Spleen (tissue), 11 donors: Measurements from ENCODE around the gene TRPM2. TPM values are rescaled to one million over a fixed set of nuclear protein-coding genes. Genes with fewer than 3 reads are reported as not detected.

Experiments used
- DNase-seq: peaks from one replicate; pipeline ENCODE4 v3.0.0-alpha.2; 2020
- H3K27ac ChIP-seq, 8 donors: fragments of 200-600 bp; sonication (generic) in 7 of 8; 1 replicate in 4 of 8; 2 replicates in 4 of 8; pipeline versions ENCODE4 v1.5.0 to v1.8.0; 2016 to 2021; ENCODE audit warnings: inconsistent platforms in 4 of 8, mild to moderate bottlenecking in 4 of 8, moderate library complexity in 1 of 8
- H3K27me3 ChIP-seq, 7 donors: fragments of 200-600 bp; sonication (generic) in 6 of 7; replicated peaks in 1 of 7; 1 replicate in 4 of 7; 2 replicates in 3 of 7; pipeline versions ENCODE4 v1.5.0 to v1.8.0; 2016 to 2021; ENCODE audit warnings: inconsistent platforms in 3 of 7, mild to moderate bottlenecking in 1 of 7
- H3K36me3 ChIP-seq, 6 donors: fragments of 200-600 bp; sonication (generic) in 5 of 6; 1 replicate in 4 of 6; 2 replicates in 2 of 6; pipeline versions ENCODE4 v1.5.0 to v1.8.0; 2016 to 2021; ENCODE audit warnings: inconsistent platforms in 2 of 6
- H3K4me1 ChIP-seq, 6 donors: fragments of 200-600 bp; sonication (generic) in 5 of 6; 1 replicate in 3 of 6; 2 replicates in 3 of 6; pipeline versions ENCODE4 v1.5.0 to v1.8.0; 2016 to 2021; ENCODE audit warnings: inconsistent platforms in 3 of 6
- H3K4me3 ChIP-seq, 8 donors: fragments of 200-600 bp; sonication (generic) in 7 of 8; 1 replicate in 4 of 8; 2 replicates in 4 of 8; pipeline versions ENCODE4 v1.5.0 to v1.8.0; 2016 to 2021; ENCODE audit warnings: inconsistent platforms in 4 of 8, mild to moderate bottlenecking in 4 of 8, moderate library complexity in 2 of 8
- H3K9me3 ChIP-seq, 8 donors: fragments of 200-600 bp; sonication (generic) in 7 of 8; 1 replicate in 4 of 8; 2 replicates in 4 of 8; pipeline versions ENCODE4 v1.5.0 to v1.8.0; 2016 to 2021; ENCODE audit warnings: inconsistent platforms in 4 of 8
- CTCF ChIP-seq, 11 experiments: fragments of 200-600 bp in 7 of 11; fragments of 450-650 bp in 4 of 11; sonication (generic) in 4 of 11; IDR thresholded peaks in 8 of 11; conservative IDR thresholded peaks in 3 of 11; 1 replicate in 7 of 11; 2 replicates in 4 of 11; pipeline versions ENCODE4 v1.4.0 to v1.8.0; 2016 to 2021; ENCODE audit warnings: antibody characterized with exemption in 11 of 11, inconsistent platforms in 4 of 11, mild to moderate bottlenecking in 1 of 11
- POLR2A ChIP-seq, 3 donors: fragments of 450-650 bp; IDR thresholded peaks; one replicate each; pipeline ENCODE4 v1.5.1; 2017; ENCODE audit warnings: antibody characterized with exemption in 3 of 3, mild to moderate bottlenecking in 1 of 3
- POLR2AphosphoS5 ChIP-seq, 3 donors: sonication (generic); formaldehyde crosslinking; IDR thresholded peaks; one replicate each; pipeline ENCODE4 v1.5.1; 2017; ENCODE audit warnings: antibody characterized with exemption in 3 of 3
- WGBS, 5 donors: extraction: QIAGEN DNeasy Blood & Tissue Kit in 3 of 5; methylation state at CpG; one replicate each; pipeline versions ENCODE4 v1.1.5 to v1.1.7; 2013 to 2018; 5-methylcytosine and 5-hydroxymethylcytosine counted together
- intact Hi-C: fragments of 100-400 bp; cut with DNase I; formaldehyde crosslinking; loops from one replicate; pipeline ENCODE4 v1.15.0; 2023; ENCODE audit warnings: low total_unique reads
- polyA plus RNA-seq, 3 donors: library from polyadenylated mRNA; stranded (reverse); fragments of 200-250 nt; gene quantifications; one replicate each; pipeline ENCODE4 v1.2.1, GENCODE V29; 2013
- total RNA-seq, 7 donors: library from RNA; depleted of rRNA in 3 of 7; stranded (reverse); fragments of >200 nt in 3 of 7; fragmentation: NEBNext Ultra II Directional in 4 of 7; extraction: Animal tissue kit (Norgen Biotek cat#: 25700) in 4 of 7; gene quantifications; one replicate each; pipeline versions ENCODE4 v1.1.0 to v1.2.1, GENCODE V29; 2016 to 2021
- donor health status: healthy with polysubstance abuse.
- donor health status: DM: no; HTN: no; CAD: no; lungs with moderate emphysema.
- donor health status: DM: no; HTN: no; CAD: no.
- donor health status: Bipolar disorder and iron deficiency.
- donor health status: healthy.
- donor health status: DM: no; HTN: no; CAD: no.
- donor health status: DM: yes; HTN: yes; CAD: no.

Gene TRPM2
- total and polyA plus RNA-seq, 10 donors: 10.4 to 44.1 (median 23.3) TPM

- no peak overlapping the region for H3K27ac ChIP-seq
These were observed 84.4 kb downstream of the TRPM2 start for GRCh38 chr21:44437696-44438431.

GRCh38 chr21:44438531-44439210 lies 85.2 kb downstream of the TRPM2 start:
- no peak overlapping the region for H3K4me3 ChIP-seq

More at GRCh38 chr21:44437696-44438431, 84.4 kb downstream of the TRPM2 start:
- no peak for TF ChIP-seq CTCF (IDR thresholded peaks at IDR 0.05 in 8 of 11, conservative IDR thresholded peaks at IDR 0.05 in 3 of 11)
- no peak for TF ChIP-seq POLR2A (IDR thresholded peaks at IDR 0.05)
- no peak for TF ChIP-seq POLR2AphosphoS5 (IDR thresholded peaks at IDR 0.05)
- H3K4me3 ChIP-seq: no peak overlapping the region
- H3K4me1 ChIP-seq: peaks cover 0 to 8% (median 5%) of the 10 kb centered on the region in 6 donors
- peak; percentile 52 for DNase-seq
- WGBS, 5 donors: 81 to 92% (median 91%) methylated on average over 5 to 19 of the region's 19 CpGs
- intact Hi-C loops: loop anchor here (10.0 kb wide), 1 partner anchor 103 kb away; the partner anchor contains the start of gene CFAP410
- H3K27me3 ChIP-seq: peaks cover 0 to 4% (median 0%) of the 10 kb centered on the region in 7 donors
- H3K36me3 ChIP-seq: peaks cover 0 to 100% (median 57%) of the 10 kb centered on the region in 6 donors
- no peaks in the 10 kb centered on the region for H3K9me3 ChIP-seq

GRCh38 chr21:44439211-44439600 lies 85.8 kb downstream of the TRPM2 start:
- H3K36me3 ChIP-seq: peaks cover 0 to 98% (median 57%) of the 10 kb centered on the region in 6 donors
- 76 to 87% (median 84%) methylated on average over 11 of the region's 11 CpGs for WGBS, 5 donors
- TF ChIP-seq POLR2AphosphoS5 (IDR thresholded peaks at IDR 0.05) (no peak), CTCF (IDR thresholded peaks at IDR 0.05 in 8 of 11, conservative IDR thresholded peaks at IDR 0.05 in 3 of 11) (no peak), POLR2A (IDR thresholded peaks at IDR 0.05) (no peak)
- no peaks in the 10 kb centered on the region for H3K9me3 ChIP-seq
- H3K27me3 ChIP-seq: peaks cover 0 to 7% (median 0%) of the 10 kb centered on the region in 7 donors
- H3K27ac ChIP-seq: no peak overlapping the region
- no peaks in the 10 kb centered on the region for H3K4me1 ChIP-seq
- no peak overlapping the region for H3K4me3 ChIP-seq
- intact Hi-C loops: loop anchor here (10.0 kb wide), 1 partner anchor 104 kb away; the partner anchor contains the start of gene CFAP410
- DNase-seq: no peak

More at GRCh38 chr21:44438531-44439210, 85.2 kb downstream of the TRPM2 start:
- Histone ChIP-seq H3K27ac (no peak overlapping the region), H3K36me3 (peaks cover 0 to 100% (median 57%) of the 10 kb centered on the region in 6 donors), H3K4me1 (peaks cover 0 to under 1% (median 0%) of the 10 kb centered on the region in 6 donors), H3K27me3 (peaks cover 0 to 4% (median 0%) of the 10 kb centered on the region in 7 donors), H3K9me3 (no peaks in the 10 kb centered on the region)
- TF ChIP-seq POLR2A (IDR thresholded peaks at IDR 0.05) (no peak), CTCF (IDR thresholded peaks at IDR 0.05 in 8 of 11, conservative IDR thresholded peaks at IDR 0.05 in 3 of 11) (no peak), POLR2AphosphoS5 (IDR thresholded peaks at IDR 0.05) (no peak)
- DNase-seq: peak; percentile 59
- WGBS, 5 donors: 80 to 90% (median 87%) methylated on average over 16 to 34 of the region's 34 CpGs
- intact Hi-C loops: loop anchor here (10.0 kb wide), 1 partner anchor 104 kb away; the partner anchor contains the start of gene CFAP410
